ENCODE results near the gene CD9.
"Not testable (repeated sequence)": the region's sequence is repeated elsewhere in the genome, so short reads cannot be mapped to it uniquely, and the experiment has no call there.

Gene CD9, protein sequence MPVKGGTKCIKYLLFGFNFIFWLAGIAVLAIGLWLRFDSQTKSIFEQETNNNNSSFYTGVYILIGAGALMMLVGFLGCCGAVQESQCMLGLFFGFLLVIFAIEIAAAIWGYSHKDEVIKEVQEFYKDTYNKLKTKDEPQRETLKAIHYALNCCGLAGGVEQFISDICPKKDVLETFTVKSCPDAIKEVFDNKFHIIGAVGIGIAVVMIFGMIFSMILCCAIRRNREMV

DNA sequence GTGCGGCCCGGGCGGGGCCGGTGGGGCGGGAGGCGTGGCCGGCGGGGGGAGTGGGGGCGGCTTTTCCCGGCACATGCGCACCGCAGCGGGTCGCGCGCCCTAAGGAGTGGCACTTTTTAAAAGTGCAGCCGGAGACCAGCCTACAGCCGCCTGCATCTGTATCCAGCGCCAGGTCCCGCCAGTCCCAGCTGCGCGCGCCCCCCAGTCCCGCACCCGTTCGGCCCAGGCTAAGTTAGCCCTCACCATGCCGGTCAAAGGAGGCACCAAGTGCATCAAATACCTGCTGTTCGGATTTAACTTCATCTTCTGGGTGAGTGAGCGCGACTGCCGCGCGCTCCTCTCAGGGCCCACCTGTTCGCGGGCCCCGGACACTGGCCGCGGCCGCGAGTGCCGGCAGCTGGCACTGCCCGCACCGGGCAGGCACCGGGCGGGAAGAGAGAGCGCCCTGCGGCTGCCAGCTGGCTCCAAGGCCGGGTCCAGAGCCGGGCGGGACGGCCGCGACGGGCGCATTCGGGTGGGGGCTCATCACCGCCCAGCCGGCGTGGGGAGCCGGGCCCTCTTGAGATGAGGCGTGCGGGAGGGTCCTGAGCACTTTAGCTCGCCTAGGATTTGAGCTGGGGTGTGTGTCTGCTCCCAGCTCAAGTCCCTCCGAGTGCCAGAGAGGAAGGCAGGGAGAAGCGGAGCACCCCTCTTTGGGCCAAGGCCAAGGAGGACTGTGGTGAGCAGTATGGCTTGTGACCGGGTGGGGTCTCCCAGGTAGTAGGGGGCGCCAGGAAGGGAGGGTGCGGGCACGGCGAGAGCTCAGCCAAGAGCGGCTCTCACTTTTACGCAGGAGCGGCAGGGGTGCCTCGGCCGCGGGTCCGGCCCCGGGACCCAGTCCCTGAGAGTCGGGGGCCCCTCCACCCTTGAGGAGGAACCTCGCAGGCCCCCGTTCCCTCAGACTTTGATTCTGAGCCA is at the start of gene CD9:
Gene CD9, plus strand, starts transcription at position 145 of the 957 bp plus-strand sequence. Its CDS starts 100 bp downstream, at position 245.
- peak within 1 kb of the TSS; percentile 85 for H3K4me3 ChIP-seq (ENCODE audit: low read depth, low read length)
- H3K27me3 ChIP-seq (ENCODE audit: control insufficient read depth, insufficient read depth, low read length), result peaks cover 10% of the 10 kb centered on the region
- no peaks in the 10 kb centered on the region for H3K9me3 ChIP-seq (ENCODE audit: control insufficient read depth, insufficient read depth, low read length)
- H3K4me1 ChIP-seq (ENCODE audit: control insufficient read depth, insufficient read depth, low read length), result peaks cover 67% of the 10 kb centered on the region
- peak within 1 kb of the TSS; percentile 78 for H3K27ac ChIP-seq (ENCODE audit: low read depth, low read length)
- H3K9ac ChIP-seq (ENCODE audit: low read depth, low read length), result peak within 1 kb of the TSS; percentile 43
- peaks cover 11% of the 10 kb centered on the region for H3K36me3 ChIP-seq (ENCODE audit: control insufficient read depth, insufficient read depth, low read length)

DNA sequence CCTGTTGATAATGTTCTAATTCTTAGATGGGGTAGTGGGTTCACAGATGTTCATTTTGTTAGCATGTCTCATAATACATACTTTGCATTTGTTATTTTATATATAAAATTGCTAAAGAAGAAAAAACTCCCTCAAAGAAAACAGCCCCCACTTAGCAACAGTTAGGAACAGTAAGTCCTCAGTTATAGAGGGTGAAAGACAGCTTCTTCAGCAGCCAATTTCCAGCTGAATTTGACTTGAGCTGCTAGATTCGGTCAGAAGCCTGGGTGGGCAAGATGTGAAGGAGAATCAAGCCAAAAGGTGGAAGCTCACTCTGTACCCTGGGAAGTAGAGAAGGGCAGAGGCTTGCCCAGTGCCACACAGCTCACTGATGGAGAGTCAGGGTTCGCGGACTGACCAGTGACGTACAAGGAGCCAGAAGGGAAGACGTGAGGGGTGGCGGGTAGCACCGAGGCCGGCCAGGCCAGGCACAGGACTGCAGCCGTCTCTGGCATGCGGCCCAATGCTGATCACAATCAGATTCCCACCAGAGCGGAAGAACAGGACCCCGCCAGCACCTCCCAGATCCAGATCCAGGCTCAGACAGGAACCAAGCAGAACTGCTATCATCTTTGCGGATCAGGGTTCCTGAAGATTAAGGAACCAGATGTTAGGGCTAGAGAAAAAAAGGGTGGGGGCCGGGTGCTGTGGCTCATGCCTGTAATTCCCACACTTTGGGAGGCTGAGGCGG is 45.3 kb upstream of the CD9 start:
- no peak overlapping the region for H3K4me3 ChIP-seq (ENCODE audit: low read depth, low read length)

DNA sequence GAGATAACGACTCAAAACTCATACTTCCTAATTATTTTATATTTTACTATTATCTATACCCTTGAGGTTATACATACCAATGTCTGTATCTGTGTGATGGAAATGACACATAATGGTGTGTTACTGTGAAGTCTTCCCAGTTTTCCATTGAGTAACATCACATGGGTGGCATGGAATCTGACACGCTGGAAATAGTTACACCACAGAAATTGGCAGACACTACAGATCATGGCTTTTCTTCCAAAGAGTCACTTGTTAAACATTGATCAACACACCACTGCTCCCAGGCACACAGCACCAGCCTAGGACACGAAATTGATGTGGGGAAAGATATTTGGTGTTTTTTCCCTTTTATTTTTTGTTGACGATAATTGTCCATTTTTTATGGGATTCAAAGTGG is 42.7 kb upstream of the CD9 start:
- no peak overlapping the region for H3K4me3 ChIP-seq (ENCODE audit: low read depth, low read length)
- no peaks in the 10 kb centered on the region for H3K4me1 ChIP-seq (ENCODE audit: control insufficient read depth, insufficient read depth, low read length)
- no peaks in the 10 kb centered on the region for H3K9me3 ChIP-seq (ENCODE audit: control insufficient read depth, insufficient read depth, low read length)
- no peaks in the 10 kb centered on the region for H3K27me3 ChIP-seq (ENCODE audit: control insufficient read depth, insufficient read depth, low read length)
- no peaks in the 10 kb centered on the region for H3K36me3 ChIP-seq (ENCODE audit: control insufficient read depth, insufficient read depth, low read length)
- no peak overlapping the region for H3K9ac ChIP-seq (ENCODE audit: low read depth, low read length)
- no peak overlapping the region for H3K27ac ChIP-seq (ENCODE audit: low read depth, low read length)

More for the DNA sequence above, 45.3 kb upstream of the CD9 start:
- H3K27me3 ChIP-seq (ENCODE audit: control insufficient read depth, insufficient read depth, low read length), result no peaks in the 10 kb centered on the region
- H3K9me3 ChIP-seq (ENCODE audit: control insufficient read depth, insufficient read depth, low read length), result no peaks in the 10 kb centered on the region
- no peaks in the 10 kb centered on the region for H3K4me1 ChIP-seq (ENCODE audit: control insufficient read depth, insufficient read depth, low read length)
- no peak overlapping the region for H3K9ac ChIP-seq (ENCODE audit: low read depth, low read length)
- no peak overlapping the region for H3K27ac ChIP-seq (ENCODE audit: low read depth, low read length)
- no peaks in the 10 kb centered on the region for H3K36me3 ChIP-seq (ENCODE audit: control insufficient read depth, insufficient read depth, low read length)

DNA sequence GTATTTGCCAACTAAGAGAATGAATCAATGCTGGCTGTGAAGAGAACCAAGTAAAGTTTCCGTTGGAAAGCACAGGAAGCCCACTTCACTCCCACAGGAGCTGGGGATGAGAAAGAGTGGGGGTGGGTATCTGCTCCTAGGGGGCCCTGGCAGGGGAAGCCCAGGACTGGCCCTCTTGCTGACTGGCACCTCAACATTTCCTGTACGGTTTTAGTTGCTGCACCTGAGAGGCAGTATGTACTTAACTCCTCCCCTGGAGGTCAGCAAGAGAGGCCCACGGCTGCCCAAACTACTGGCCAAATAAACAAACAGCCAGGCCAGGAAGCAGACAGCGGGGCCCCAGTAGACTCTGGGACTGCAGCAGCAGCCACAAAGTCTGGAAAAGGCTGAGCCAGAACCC is 41.9 kb upstream of the CD9 start:
- Histone ChIP-seq H3K4me3 (ENCODE audit: low read depth, low read length) (no peak overlapping the region), H3K9me3 (ENCODE audit: control insufficient read depth, insufficient read depth, low read length) (no peaks in the 10 kb centered on the region), H3K36me3 (ENCODE audit: control insufficient read depth, insufficient read depth, low read length) (no peaks in the 10 kb centered on the region), H3K27me3 (ENCODE audit: control insufficient read depth, insufficient read depth, low read length) (no peaks in the 10 kb centered on the region), H3K4me1 (ENCODE audit: control insufficient read depth, insufficient read depth, low read length) (no peaks in the 10 kb centered on the region), H3K27ac (ENCODE audit: low read depth, low read length) (no peak overlapping the region), H3K9ac (ENCODE audit: low read depth, low read length) (no peak overlapping the region)

DNA sequence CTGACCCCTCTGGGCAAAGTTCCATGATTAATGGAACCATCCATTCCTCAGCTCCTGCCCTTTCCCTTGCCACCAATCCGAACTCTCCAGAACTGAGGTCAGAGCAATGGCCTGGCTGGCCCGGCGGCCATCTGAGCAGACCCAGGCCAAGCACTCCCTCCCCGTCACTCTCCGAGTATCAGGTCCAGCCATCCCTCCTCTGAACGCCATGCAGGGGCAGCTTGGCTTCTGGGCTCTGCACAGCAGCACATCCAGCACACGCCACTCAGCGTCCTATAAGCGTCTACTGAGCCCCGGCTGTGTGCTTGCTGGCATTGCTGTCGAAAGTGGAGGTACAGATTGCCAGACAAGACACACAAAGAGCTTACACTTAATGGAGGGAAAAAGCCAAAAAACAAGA is 41.5 kb upstream of the CD9 start:
- H3K4me1 ChIP-seq (ENCODE audit: control insufficient read depth, insufficient read depth, low read length), result no peaks in the 10 kb centered on the region
- H3K9ac ChIP-seq (ENCODE audit: low read depth, low read length), result no peak overlapping the region
- H3K9me3 ChIP-seq (ENCODE audit: control insufficient read depth, insufficient read depth, low read length), result no peaks in the 10 kb centered on the region
- H3K4me3 ChIP-seq (ENCODE audit: low read depth, low read length), result no peak overlapping the region
- no peaks in the 10 kb centered on the region for H3K36me3 ChIP-seq (ENCODE audit: control insufficient read depth, insufficient read depth, low read length)
- H3K27ac ChIP-seq (ENCODE audit: low read depth, low read length), result no peak overlapping the region
- H3K27me3 ChIP-seq (ENCODE audit: control insufficient read depth, insufficient read depth, low read length), result no peaks in the 10 kb centered on the region

DNA sequence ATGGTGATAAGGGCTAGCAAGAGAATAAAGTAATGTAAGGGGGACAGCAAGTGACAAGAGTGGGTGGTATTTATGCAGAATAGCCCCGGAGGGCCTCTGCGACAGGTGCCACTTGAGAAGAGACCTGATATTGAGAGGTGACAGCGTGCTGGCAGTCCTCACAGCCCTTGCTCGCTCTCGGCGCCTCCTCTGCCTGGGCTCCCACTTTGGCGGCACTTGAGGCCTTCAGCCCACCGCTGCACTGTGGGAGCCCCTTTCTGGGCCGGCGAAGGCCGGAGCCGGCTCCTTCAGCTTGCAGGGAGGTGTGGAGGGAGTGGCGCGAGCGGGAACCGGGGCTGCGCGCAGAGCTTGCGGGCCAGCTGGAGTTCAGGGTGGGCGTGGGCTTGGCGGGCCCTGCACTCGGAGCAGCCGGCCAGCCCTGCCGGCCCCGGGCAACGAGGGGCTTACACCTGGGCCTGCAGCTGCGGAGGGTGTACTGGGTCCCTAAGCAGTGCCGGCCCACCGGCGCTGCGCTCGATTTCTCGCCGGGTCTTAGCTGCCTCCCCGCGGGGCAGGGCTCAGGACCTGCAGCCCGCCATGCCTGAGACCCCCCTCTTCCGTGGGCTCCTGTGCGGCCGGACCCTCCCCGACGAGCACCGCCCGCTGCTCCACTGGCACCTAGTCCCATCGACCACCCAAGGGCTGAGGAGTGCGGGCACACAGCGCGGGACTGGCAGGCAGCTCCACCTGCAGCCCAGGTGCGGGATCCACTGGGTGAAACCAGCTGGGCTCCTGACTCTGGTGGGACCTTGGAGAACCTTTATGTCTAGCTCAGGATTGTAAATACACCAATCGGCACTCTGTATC is 40.8 kb upstream of the CD9 start:
- not testable (repeated sequence) for H3K27ac ChIP-seq (ENCODE audit: low read depth, low read length); H3K4me3 ChIP-seq (ENCODE audit: low read depth, low read length); H3K4me1 ChIP-seq (ENCODE audit: control insufficient read depth, insufficient read depth, low read length); H3K9me3 ChIP-seq (ENCODE audit: control insufficient read depth, insufficient read depth, low read length); H3K36me3 ChIP-seq (ENCODE audit: control insufficient read depth, insufficient read depth, low read length); H3K27me3 ChIP-seq (ENCODE audit: control insufficient read depth, insufficient read depth, low read length); H3K9ac ChIP-seq (ENCODE audit: low read depth, low read length)

DNA sequence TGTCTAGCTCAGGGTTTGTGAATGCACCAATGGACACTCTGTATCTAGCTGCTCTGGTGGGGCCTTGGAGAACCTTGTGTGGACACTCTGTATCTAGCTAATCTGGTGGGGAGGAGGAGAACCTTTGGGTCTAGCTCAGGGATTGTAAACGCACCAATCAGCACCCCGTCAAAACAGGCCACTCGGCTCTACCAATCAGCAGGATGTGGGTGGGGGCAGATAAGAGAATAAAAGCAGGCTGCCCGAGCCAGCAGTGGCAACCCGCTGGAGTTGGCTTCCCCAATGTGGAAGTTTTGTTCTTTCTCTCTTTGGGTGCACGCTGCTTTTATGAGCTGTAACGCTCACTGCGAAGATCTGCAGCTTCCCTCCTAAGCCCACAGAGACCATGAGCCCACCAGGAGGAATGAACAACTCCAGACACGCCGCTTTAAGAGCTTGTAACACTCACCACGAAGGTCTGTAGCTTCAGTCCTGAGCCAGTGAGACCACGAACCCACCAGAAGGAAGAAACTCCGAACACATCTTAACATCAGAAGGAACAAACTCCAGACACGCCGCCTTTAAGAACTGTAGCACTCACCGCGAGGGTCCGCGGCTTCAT is 40.1 kb upstream of the CD9 start:
- H3K9me3 ChIP-seq (ENCODE audit: control insufficient read depth, insufficient read depth, low read length); H3K27ac ChIP-seq (ENCODE audit: low read depth, low read length); H3K4me3 ChIP-seq (ENCODE audit: low read depth, low read length); H3K9ac ChIP-seq (ENCODE audit: low read depth, low read length); H3K36me3 ChIP-seq (ENCODE audit: control insufficient read depth, insufficient read depth, low read length); H3K27me3 ChIP-seq (ENCODE audit: control insufficient read depth, insufficient read depth, low read length); H3K4me1 ChIP-seq (ENCODE audit: control insufficient read depth, insufficient read depth, low read length): not testable (repeated sequence)

DNA sequence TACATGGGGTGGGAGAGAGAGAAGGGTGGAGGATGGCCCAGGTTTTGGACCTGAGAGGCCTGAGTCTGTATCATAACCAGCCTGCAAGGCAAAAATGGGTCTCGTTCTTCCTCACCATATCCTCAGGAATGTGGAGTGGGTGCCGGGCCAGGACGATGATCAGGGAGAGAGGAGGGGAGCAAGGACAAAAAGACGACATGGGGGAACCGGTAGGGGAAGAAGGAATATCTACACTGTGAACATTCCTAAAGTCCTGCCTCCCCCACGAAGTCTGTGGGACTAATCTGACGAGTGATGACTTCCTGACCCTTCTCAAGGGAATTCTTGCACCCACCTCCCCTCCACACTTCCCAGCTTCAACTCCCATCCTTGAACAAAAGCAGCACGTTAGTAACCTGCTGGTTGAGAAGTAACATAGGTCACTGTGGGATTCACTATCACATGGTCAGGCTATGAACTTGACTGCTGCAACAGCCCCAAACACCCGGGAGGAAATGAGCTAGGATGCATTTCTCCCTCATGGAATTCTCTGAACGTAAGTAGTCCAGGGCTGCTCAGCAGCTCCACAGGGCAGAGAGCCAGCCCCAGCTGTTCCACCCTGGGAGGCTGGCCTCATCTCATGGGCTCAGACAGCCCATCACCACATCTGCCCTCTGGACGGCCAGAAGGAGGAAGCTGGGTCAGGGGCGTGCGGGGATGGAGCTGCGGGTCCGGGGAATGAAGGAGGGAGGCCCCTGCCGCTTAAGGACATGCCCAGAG is 38.9 kb upstream of the CD9 start:
- H3K9me3 ChIP-seq (ENCODE audit: control insufficient read depth, insufficient read depth, low read length), result no peaks in the 10 kb centered on the region
- H3K4me3 ChIP-seq (ENCODE audit: low read depth, low read length), result no peak overlapping the region
- no peak overlapping the region for H3K27ac ChIP-seq (ENCODE audit: low read depth, low read length)
- no peak overlapping the region for H3K9ac ChIP-seq (ENCODE audit: low read depth, low read length)
- H3K36me3 ChIP-seq (ENCODE audit: control insufficient read depth, insufficient read depth, low read length), result no peaks in the 10 kb centered on the region
- no peaks in the 10 kb centered on the region for H3K27me3 ChIP-seq (ENCODE audit: control insufficient read depth, insufficient read depth, low read length)
- H3K4me1 ChIP-seq (ENCODE audit: control insufficient read depth, insufficient read depth, low read length), result no peaks in the 10 kb centered on the region

DNA sequence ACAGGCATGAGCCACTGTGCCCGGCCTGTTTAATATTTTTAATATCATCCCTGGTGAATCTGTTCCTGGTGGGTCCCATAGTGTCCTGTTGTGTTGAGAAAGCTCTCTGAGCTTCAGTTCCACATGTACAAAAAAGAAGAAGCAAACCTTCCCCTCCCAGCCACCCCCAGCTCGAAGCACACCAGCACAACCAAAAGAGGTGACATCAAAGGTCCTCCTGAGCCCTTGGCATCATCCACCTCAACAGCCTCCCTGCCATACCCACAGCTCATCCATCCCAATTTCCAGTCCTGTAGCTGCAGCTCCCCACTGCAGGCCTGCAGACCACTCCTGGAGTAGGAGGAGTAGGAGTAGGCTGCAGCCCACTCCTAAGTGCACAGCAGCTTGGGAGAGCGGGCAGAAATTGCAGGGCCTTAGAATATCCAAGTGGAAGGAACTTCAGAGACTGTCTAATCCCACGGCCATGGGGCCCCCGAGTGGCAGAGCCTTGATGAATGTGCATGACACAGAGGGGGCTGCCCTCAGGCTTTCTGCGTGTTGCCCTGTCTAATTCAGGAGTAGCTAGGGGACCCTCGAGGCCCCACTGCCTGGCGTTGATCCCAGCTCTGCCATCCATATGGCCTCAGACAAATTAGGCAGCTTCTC is 36.7 kb upstream of the CD9 start:
- no peak overlapping the region for H3K4me3 ChIP-seq (ENCODE audit: low read depth, low read length)
- no peaks in the 10 kb centered on the region for H3K9me3 ChIP-seq (ENCODE audit: control insufficient read depth, insufficient read depth, low read length)
- no peaks in the 10 kb centered on the region for H3K4me1 ChIP-seq (ENCODE audit: control insufficient read depth, insufficient read depth, low read length)
- no peaks in the 10 kb centered on the region for H3K36me3 ChIP-seq (ENCODE audit: control insufficient read depth, insufficient read depth, low read length)
- no peak overlapping the region for H3K27ac ChIP-seq (ENCODE audit: low read depth, low read length)
- no peak overlapping the region for H3K9ac ChIP-seq (ENCODE audit: low read depth, low read length)
- no peaks in the 10 kb centered on the region for H3K27me3 ChIP-seq (ENCODE audit: control insufficient read depth, insufficient read depth, low read length)
